HG03280 (cell line): ENCODE measurements around the gene NT5C.

Experiments used
- ATAC-seq: cut with Tn5 transposase; IDR thresholded peaks from one replicate; pipeline ENCODE4 v1.9.1; 2021; ENCODE audit warnings: mild to moderate bottlenecking, moderate library complexity; ENCODE audit not compliant: unreplicated experiment

Gene NT5C

GRCh38 chr17:75124041-75124818 is 7.3 kb downstream of the NT5C start:
- ATAC-seq, result no peak

- ATAC-seq, result no peak
Observed at GRCh38 chr17:75118307-75118706, 13.2 kb downstream of the NT5C start.

GRCh38 chr17:75116737-75117136 is 14.8 kb downstream of the NT5C start:
- ATAC-seq, result no peak

GRCh38 chr17:75115555-75115954 is 16.0 kb downstream of the NT5C start:
- ATAC-seq, result no peak

GRCh38 chr17:75114552-75115314 is 16.8 kb downstream of the NT5C start:
- no peak for ATAC-seq

GRCh38 chr17:75113798-75114551 is 17.6 kb downstream of the NT5C start:
- ATAC-seq, result no peak

- no peak for ATAC-seq
Observed at GRCh38 chr17:75111777-75112335, 19.7 kb downstream of the NT5C start.

GRCh38 chr17:75110234-75110937 is 21.2 kb downstream of the NT5C start:
- ATAC-seq, result no peak

- ATAC-seq, result peak; percentile 63
Observed at GRCh38 chr17:75109407-75110233, 21.9 kb downstream of the NT5C start, which contains the start of gene ARMC7. TSS of gene ARMC7 (plus strand) at chr17:75109969. CDS start at chr17:75110289, 320 bp downstream.

GRCh38 chr17:75109046-75109406 is 22.5 kb downstream of the NT5C start:
- ATAC-seq, result no peak

- no peak for ATAC-seq
Observed at GRCh38 chr17:75108193-75108592, 23.3 kb downstream of the NT5C start.

GRCh38 chr17:75105126-75106080 is 26.1 kb downstream of the NT5C start:
- no peak for ATAC-seq

- no peak for ATAC-seq
Observed at GRCh38 chr17:75103601-75104554, 27.7 kb downstream of the NT5C start.

GRCh38 chr17:75102385-75102821 is 29.1 kb downstream of the NT5C start:
- ATAC-seq, result no peak

- ATAC-seq, result no peak
Observed at GRCh38 chr17:75099881-75100595, 31.5 kb downstream of the NT5C start.

GRCh38 chr17:75098861-75099260 is 32.7 kb downstream of the NT5C start:
- no peak for ATAC-seq

GRCh38 chr17:75097865-75098264 is 33.7 kb downstream of the NT5C start:
- no peak for ATAC-seq
